B cell (primary cell): ENCODE results near the gene FBXO8.

Source experiments
- EZH2 ChIP-seq: IDR thresholded peaks from 2 replicates; pipeline ENCODE4 v1.6.1; 2012; ENCODE audit warnings: borderline replicate concordance, low read depth, mild to moderate bottlenecking, moderate library complexity, low read length; ENCODE audit not compliant: insufficient read depth, poor library complexity, severe bottlenecking
- TF ChIP-seq, protein P1 (sequence below): fragments of 200-600 bp; IDR thresholded peaks from one replicate; pipeline ENCODE4 v1.8.0; 2022; ENCODE audit warnings: antibody characterized with exemption, mild to moderate bottlenecking

DNA sequence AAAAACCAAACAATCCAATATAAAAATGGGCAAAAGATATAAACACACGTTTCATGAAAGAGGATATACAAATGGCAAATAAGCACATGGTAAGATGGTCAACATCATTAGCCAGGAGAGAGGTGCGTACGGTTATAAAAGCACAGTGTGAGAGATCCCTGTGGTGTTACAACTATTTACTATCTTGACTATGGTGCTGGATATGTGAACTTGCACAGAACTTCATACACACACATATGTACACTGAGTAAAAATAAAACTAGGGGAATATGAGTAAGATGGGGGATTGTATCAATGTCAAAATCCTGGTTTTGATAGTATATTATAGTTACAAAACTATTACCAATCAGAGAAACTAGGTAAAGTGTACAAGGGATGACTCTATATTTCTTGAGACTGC, 8.4 kb downstream of the FBXO8 start:
- TF ChIP-seq, protein P1, sequence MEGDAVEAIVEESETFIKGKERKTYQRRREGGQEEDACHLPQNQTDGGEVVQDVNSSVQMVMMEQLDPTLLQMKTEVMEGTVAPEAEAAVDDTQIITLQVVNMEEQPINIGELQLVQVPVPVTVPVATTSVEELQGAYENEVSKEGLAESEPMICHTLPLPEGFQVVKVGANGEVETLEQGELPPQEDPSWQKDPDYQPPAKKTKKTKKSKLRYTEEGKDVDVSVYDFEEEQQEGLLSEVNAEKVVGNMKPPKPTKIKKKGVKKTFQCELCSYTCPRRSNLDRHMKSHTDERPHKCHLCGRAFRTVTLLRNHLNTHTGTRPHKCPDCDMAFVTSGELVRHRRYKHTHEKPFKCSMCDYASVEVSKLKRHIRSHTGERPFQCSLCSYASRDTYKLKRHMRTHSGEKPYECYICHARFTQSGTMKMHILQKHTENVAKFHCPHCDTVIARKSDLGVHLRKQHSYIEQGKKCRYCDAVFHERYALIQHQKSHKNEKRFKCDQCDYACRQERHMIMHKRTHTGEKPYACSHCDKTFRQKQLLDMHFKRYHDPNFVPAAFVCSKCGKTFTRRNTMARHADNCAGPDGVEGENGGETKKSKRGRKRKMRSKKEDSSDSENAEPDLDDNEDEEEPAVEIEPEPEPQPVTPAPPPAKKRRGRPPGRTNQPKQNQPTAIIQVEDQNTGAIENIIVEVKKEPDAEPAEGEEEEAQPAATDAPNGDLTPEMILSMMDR: no peak
- TF ChIP-seq EZH2: no peak
